SK-N-SH treated with all-trans-retinoic acid at 6 μM for 48 hours (cell line): ENCODE measurements around the gene DYNLRB1.

Experiments used
- ATAC-seq: fragments of 200-7000 bp; cut with Tn5 transposase; 3 replicates; pipeline ENCODE4 v1.9.1; 2020; ENCODE audit warnings: mild to moderate bottlenecking, moderate library complexity
- ARNTL ChIP-seq: fragments of 450-650 bp; formaldehyde crosslinking; IDR thresholded peaks from 2 replicates; pipeline ENCODE4 v1.5.0; 2020; ENCODE audit warnings: low read depth, mild to moderate bottlenecking, moderate library complexity, borderline replicate concordance
- BACH2 ChIP-seq: fragments of 250-450 bp; sonication (Bioruptor Pico); IDR thresholded peaks from 2 replicates; pipeline ENCODE4 v1.9.0; 2021; ENCODE audit warnings: mild to moderate bottlenecking, borderline replicate concordance
- CREB5 ChIP-seq: fragments of 250-450 bp; sonication (Bioruptor Pico); IDR thresholded peaks from 2 replicates; pipeline ENCODE4 v1.5.1; 2020; ENCODE audit warnings: low read depth, mild to moderate bottlenecking, moderate library complexity
- CSDC2 ChIP-seq: fragments of 250-450 bp; sonication (Bioruptor Pico); IDR thresholded peaks from 2 replicates; pipeline ENCODE4 v1.5.0; 2020; ENCODE audit warnings: mild to moderate bottlenecking, moderate library complexity
- CSRNP3 ChIP-seq: fragments of 250-450 bp; sonication (Bioruptor Pico); IDR thresholded peaks from 2 replicates; pipeline ENCODE4 v1.5.1; 2021; ENCODE audit warnings: mild to moderate bottlenecking, moderate library complexity
- GLIS3 ChIP-seq: fragments of 250-450 bp; sonication (Bioruptor Pico); IDR thresholded peaks from 2 replicates; pipeline ENCODE4 v1.5.0; 2020; ENCODE audit warnings: mild to moderate bottlenecking, moderate library complexity
- OSR1 ChIP-seq: fragments of 250-450 bp; sonication (Bioruptor Pico); IDR thresholded peaks from 2 replicates; pipeline ENCODE4 v1.8.0; 2022; ENCODE audit warnings: moderate library complexity, mild to moderate bottlenecking, inconsistent platforms
- PATZ1 ChIP-seq: fragments of 250-450 bp; sonication (Bioruptor Pico); IDR thresholded peaks from 2 replicates; pipeline ENCODE4 v1.8.0; 2020; ENCODE audit warnings: mild to moderate bottlenecking, moderate library complexity, borderline replicate concordance
- PPARA ChIP-seq: fragments of 250-450 bp; sonication (Bioruptor Pico); IDR thresholded peaks from 2 replicates; pipeline ENCODE4 v1.5.0; 2020; ENCODE audit warnings: mild to moderate bottlenecking, borderline replicate concordance
- RARB ChIP-seq: fragments of 250-450 bp; sonication (Bioruptor Pico); IDR thresholded peaks from 2 replicates; pipeline ENCODE4 v1.8.0; 2021; ENCODE audit warnings: mild to moderate bottlenecking, moderate library complexity
- SNAI2 ChIP-seq: fragments of 250-450 bp; sonication (Bioruptor Pico); IDR thresholded peaks from 2 replicates; pipeline ENCODE4 v1.5.0; 2020; ENCODE audit warnings: mild to moderate bottlenecking, moderate library complexity
- TCF4 ChIP-seq: fragments of 250-450 bp; sonication (Bioruptor Pico); IDR thresholded peaks from 2 replicates; pipeline ENCODE4 v1.8.0; 2021; ENCODE audit warnings: mild to moderate bottlenecking, moderate library complexity, borderline replicate concordance
- TSHZ2 ChIP-seq: fragments of 250-450 bp; sonication (Bioruptor Pico); IDR thresholded peaks from 2 replicates; pipeline ENCODE4 v1.5.0; 2020; ENCODE audit warnings: mild to moderate bottlenecking, moderate library complexity
- ZC3H10 ChIP-seq: fragments of 250-450 bp; sonication (Bioruptor Pico); IDR thresholded peaks from 2 replicates; pipeline ENCODE4 v1.5.1; 2021; ENCODE audit warnings: mild to moderate bottlenecking, moderate library complexity
- ZFP3 ChIP-seq: fragments of 250-450 bp; sonication (Bioruptor Pico); IDR thresholded peaks from 2 replicates; pipeline ENCODE4 v1.5.0; 2020; ENCODE audit warnings: mild to moderate bottlenecking, moderate library complexity
- ZFP30 ChIP-seq: fragments of 450-650 bp; formaldehyde crosslinking; IDR thresholded peaks from 2 replicates; pipeline ENCODE4 v1.5.0; 2022; ENCODE audit warnings: mild to moderate bottlenecking, moderate library complexity
- ZNF565 ChIP-seq: fragments of 450-650 bp; formaldehyde crosslinking; conservative IDR thresholded peaks from 2 replicates; pipeline ENCODE4 v1.5.0; 2020; ENCODE audit warnings: low read depth, mild to moderate bottlenecking, moderate library complexity
- ZNF70 ChIP-seq: fragments of 450-650 bp; formaldehyde crosslinking; IDR thresholded peaks from 2 replicates; pipeline ENCODE4 v1.5.0; 2020; ENCODE audit warnings: mild to moderate bottlenecking, moderate library complexity
- ZNF8 ChIP-seq: fragments of 450-650 bp; formaldehyde crosslinking; IDR thresholded peaks from 2 replicates; pipeline ENCODE4 v1.5.0; 2020; ENCODE audit warnings: mild to moderate bottlenecking, moderate library complexity

The DYNLRB1 gene

GRCh38 chr20:34538671-34539123 lies 22.5 kb downstream of the DYNLRB1 start:
- ATAC-seq: peak; percentile 76
- no peak for TF ChIP-seq ZNF565 (CRISPR knock-in tag)

- no peak for TF ChIP-seq ZNF565 (CRISPR knock-in tag)
- no peak for TF ChIP-seq TSHZ2 (CRISPR knock-in tag)
- TF ChIP-seq BACH2 (CRISPR knock-in tag): no peak
- TF ChIP-seq TCF4 (CRISPR knock-in tag): no peak
- TF ChIP-seq, all 23 proteins: peak for 0
- ATAC-seq: no peak
Observed at GRCh38 chr20:34539756-34540155, 23.5 kb downstream of the DYNLRB1 start.

GRCh38 chr20:34540596-34541263 lies 24.5 kb downstream of the DYNLRB1 start:
- TF ChIP-seq TSHZ2 (CRISPR knock-in tag): no peak
- TF ChIP-seq ZFP3: no peak
- TF ChIP-seq ZFP30 (CRISPR knock-in tag): no peak
- TF ChIP-seq ZNF8: no peak
- TF ChIP-seq ZC3H10 (CRISPR knock-in tag): no peak
- TF ChIP-seq OSR1 (CRISPR knock-in tag): no peak
- TF ChIP-seq CSDC2 (CRISPR knock-in tag): no peak
- TF ChIP-seq GLIS3 (CRISPR knock-in tag): no peak
- TF ChIP-seq, all 23 proteins: peak for 0
- ATAC-seq: no peak

- ATAC-seq: no peak
- no peak for TF ChIP-seq ZFP30 (CRISPR knock-in tag)
- TF ChIP-seq RARB (CRISPR knock-in tag): no peak
- no peak for TF ChIP-seq PPARA (CRISPR knock-in tag)
- TF ChIP-seq ZNF565 (CRISPR knock-in tag): no peak
- no peak for TF ChIP-seq ZC3H10 (CRISPR knock-in tag)
- TF ChIP-seq ZNF8: no peak
- no peak for TF ChIP-seq SNAI2
- no peak for TF ChIP-seq CSRNP3 (CRISPR knock-in tag)
- no peak for TF ChIP-seq GLIS3 (CRISPR knock-in tag)
- TF ChIP-seq ARNTL: no peak
- TF ChIP-seq PATZ1 (CRISPR knock-in tag): no peak
- no peak for TF ChIP-seq ZFP3
- TF ChIP-seq CREB5 (CRISPR knock-in tag): no peak
- no peak for TF ChIP-seq TSHZ2 (CRISPR knock-in tag)
- TF ChIP-seq BACH2 (CRISPR knock-in tag): no peak
- TF ChIP-seq ZNF70 (CRISPR knock-in tag): no peak
- TF ChIP-seq CSDC2 (CRISPR knock-in tag): no peak
Observed at GRCh38 chr20:34541264-34541901, 25.2 kb downstream of the DYNLRB1 start.
